ENCODE results near the gene IDE. TPM values are rescaled to one million over a fixed set of nuclear protein-coding genes. Genes with fewer than 3 reads are reported as not detected.

IDE gene
- total RNA-seq, 3 donors from 2014 or later = 36.6 to 48.7 (median 41.6) TPM

- ATAC-seq (no peak), DNase-seq (no peak)
- Histone ChIP-seq H3K9me3 (no peaks in the 10 kb centered on the region), H3K36me3 (ENCODE audit: low read depth) (no peaks in the 10 kb centered on the region), H3K4me1 (ENCODE audit: low read depth) (no peaks in the 10 kb centered on the region), H3K4me3 (no peak overlapping the region)
- intact Hi-C loops (cut with DNase I, micrococcal nuclease) = no loop called here
- no peak for TF ChIP-seq CTCF (IDR thresholded peaks at IDR 0.05)
Measured at GRCh38 chr10:92418221-92418620, 155.7 kb downstream of the IDE start.

GRCh38 chr10:92413519-92413918 is 160.4 kb downstream of the IDE start:
- intact Hi-C loops (cut with DNase I, micrococcal nuclease) = no loop called here
- H3K9me3 ChIP-seq = no peaks in the 10 kb centered on the region
- DNase-seq (no peak), ATAC-seq (no peak)
- no peak overlapping the region for H3K4me3 ChIP-seq
- H3K36me3 ChIP-seq (ENCODE audit: low read depth) = no peaks in the 10 kb centered on the region
- TF ChIP-seq CTCF (IDR thresholded peaks at IDR 0.05) = no peak
- no peaks in the 10 kb centered on the region for H3K4me1 ChIP-seq (ENCODE audit: low read depth)

- no peak for DNase-seq
- Histone ChIP-seq H3K4me3 (no peak overlapping the region), H3K36me3 (ENCODE audit: low read depth) (no peaks in the 10 kb centered on the region), H3K4me1 (ENCODE audit: low read depth) (no peaks in the 10 kb centered on the region), H3K9me3 (no peaks in the 10 kb centered on the region)
- intact Hi-C loops (cut with DNase I, micrococcal nuclease) = no loop called here
- TF ChIP-seq CTCF (IDR thresholded peaks at IDR 0.05) = no peak
- no peak for ATAC-seq
Measured at GRCh38 chr10:92413011-92413410, 160.9 kb downstream of the IDE start.

GRCh38 chr10:92411406-92411805 is 162.5 kb downstream of the IDE start:
- Histone ChIP-seq H3K4me1 (ENCODE audit: low read depth) (no peaks in the 10 kb centered on the region), H3K36me3 (ENCODE audit: low read depth) (no peaks in the 10 kb centered on the region), H3K9me3 (no peaks in the 10 kb centered on the region), H3K4me3 (no peak overlapping the region)
- intact Hi-C loops (cut with DNase I, micrococcal nuclease) = no loop called here
- ATAC-seq = no peak
- TF ChIP-seq CTCF (IDR thresholded peaks at IDR 0.05) = no peak
- DNase-seq = no peak

- no peak for ATAC-seq
- TF ChIP-seq CTCF (IDR thresholded peaks at IDR 0.05) = no peak
- intact Hi-C loops (cut with DNase I, micrococcal nuclease) = no loop called here
Measured at GRCh38 chr10:92410501-92410900, 163.4 kb downstream of the IDE start.

GRCh38 chr10:92408017-92408361 is 165.9 kb downstream of the IDE start:
- intact Hi-C loops (cut with DNase I, micrococcal nuclease) = no loop called here
- no peak for TF ChIP-seq CTCF (IDR thresholded peaks at IDR 0.05)
- ATAC-seq = no peak
- no peaks in the 10 kb centered on the region for H3K36me3 ChIP-seq (ENCODE audit: low read depth)
- no peak for DNase-seq
- no peaks in the 10 kb centered on the region for H3K4me1 ChIP-seq (ENCODE audit: low read depth)
- H3K9me3 ChIP-seq = no peaks in the 10 kb centered on the region
- no peak overlapping the region for H3K4me3 ChIP-seq

More at GRCh38 chr10:92410501-92410900, 163.4 kb downstream of the IDE start:
- no peak for DNase-seq
- no peaks in the 10 kb centered on the region for H3K4me1 ChIP-seq (ENCODE audit: low read depth)
- H3K9me3 ChIP-seq = no peaks in the 10 kb centered on the region
- H3K36me3 ChIP-seq (ENCODE audit: low read depth) = no peaks in the 10 kb centered on the region
- H3K4me3 ChIP-seq = no peak overlapping the region

Data from mucosa of descending colon (tissue), 3 donors.